NCI-H446 treated with DMSO at 0.1 percent for 48 hours (cell line): Measurements from ENCODE around the gene CHI3L1.

Experiments used
- DNase-seq: peaks from one replicate; lab custom pipeline; 2025; lab: John Stamatoyannopoulos, UW

CHI3L1 gene

DNA sequence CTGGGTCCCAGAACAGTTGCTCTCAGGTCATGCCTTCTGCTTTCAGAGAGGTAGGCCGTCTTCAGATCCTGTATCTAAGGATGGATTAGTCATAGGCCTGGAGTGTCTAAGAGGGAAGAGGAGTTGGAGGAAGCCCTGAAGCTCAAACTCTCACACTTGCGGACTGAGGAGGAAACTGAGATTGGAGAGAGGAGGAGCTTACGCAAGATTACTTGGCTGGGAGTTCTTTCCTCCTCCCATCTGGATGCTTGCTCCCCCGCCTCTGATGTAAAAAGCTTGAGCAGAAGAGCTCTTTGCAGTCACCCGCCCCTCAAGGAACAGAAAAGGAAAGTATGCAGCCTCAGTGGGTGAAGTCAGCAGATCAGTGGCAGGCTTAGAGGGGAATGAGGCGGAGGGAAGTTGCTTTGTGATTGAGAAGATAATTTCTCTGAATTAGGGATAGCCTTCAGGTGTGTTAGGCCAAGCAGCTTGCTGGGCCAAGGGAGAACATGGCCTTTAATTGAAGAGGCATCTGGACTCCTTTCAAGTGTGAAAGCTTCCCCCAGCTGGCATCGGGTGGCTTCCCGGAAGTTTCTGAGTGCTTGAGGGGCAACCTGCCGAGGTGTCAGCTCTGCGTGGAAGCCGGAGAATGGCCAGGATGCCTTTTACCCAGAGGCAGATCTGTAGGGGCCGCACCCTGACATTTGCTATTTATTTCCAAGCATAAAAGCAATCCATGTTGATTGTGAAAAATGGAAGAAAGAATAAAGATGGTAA, 52.4 kb downstream of the CHI3L1 start:
- no peak for DNase-seq

DNA sequence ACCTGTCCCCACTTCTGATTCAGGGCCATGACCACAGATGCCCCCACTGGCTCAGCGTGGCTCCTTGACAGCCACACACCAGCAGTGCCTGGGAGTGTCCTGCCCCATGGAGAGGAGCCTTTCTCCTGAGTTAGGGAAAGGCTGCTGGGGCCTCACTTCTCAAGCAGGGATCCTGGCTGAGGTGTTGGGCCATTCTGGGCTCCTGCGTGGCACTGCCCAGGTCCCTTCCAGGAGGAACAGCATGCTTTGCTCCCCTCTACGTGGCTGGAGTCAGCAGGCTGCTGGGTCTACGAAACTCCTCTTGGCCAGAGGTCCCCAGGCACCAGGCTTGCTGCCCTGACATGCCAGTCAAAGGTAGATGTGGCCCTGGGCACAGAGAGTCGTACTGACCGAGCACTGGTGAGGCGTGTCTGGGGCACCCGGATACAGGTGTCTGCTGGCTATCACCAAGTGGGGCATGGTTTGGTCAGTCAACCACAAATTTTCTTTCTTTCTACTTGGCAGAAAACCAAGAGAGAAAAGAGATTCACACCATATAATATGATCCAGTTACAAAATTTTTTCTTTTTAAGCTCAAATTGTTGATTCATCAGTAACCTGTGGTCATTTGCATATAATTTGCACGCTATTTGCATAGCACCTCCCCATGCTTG, 54.8 kb downstream of the CHI3L1 start:
- no peak for DNase-seq

DNA sequence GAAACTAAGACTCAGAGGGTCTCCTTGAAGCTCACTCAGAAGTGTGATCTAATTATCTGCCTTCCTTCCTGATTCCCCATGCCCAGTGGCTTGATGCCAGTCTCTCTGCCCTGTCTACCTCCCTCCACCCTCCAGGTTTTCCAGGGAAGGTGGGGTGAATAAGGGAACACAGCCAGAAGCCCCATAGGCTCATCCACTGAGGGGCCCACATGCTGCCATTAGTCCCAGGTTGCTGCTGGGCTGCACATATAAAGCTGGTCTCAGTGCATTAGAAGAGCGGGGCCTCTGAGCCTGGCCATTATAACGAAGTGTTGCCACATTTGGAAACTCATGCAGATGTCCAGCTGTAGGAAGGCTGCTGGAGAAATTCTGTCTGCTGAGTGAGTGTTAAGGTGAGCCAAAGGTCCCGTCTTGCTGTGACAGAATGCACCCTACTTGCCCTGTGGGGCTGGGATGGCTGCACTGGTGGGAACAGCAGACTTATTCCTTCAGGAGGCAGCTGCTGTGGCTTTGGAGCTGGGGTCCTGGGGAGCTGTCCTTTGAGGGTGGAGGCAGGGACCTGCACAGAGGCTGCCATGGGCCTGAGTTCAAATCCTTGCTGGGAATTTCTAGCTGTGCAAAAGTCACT, 56.0 kb downstream of the CHI3L1 start:
- no peak for DNase-seq

DNA sequence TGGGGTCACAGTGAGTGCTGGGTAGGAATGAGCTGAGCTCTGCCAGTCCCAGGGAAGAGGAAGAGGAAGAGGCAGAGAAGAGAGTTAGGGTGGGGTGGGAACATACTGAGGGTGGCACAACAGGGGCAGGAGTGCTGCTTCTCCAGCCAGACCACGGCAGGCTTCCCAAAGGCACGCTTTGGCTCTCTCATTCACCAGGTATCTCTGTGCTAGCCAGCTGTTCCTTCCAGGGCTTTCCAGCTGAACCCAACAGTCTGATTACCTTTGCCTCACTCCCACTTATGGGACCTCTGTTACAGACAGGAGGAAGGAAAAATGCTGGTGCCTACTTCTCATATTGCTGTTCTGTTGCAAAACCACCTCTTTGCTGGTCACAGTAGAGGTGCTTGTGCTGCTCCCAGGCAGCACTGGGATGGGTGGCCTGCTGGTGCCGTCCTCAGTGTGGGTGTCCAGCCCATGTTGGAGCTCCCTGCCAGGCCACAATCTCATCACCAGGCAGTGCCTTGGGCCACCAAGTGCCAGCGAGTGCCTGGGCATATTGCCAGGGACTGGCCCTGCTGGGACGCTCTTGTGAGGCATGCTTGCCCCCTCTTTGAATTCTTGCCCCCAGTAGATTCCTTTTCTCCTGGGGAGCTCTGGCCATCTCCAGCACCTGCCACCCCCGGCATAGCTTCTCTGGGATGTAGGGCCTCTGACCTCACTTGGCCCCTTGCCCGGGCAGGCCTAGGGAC, 56.8 kb downstream of the CHI3L1 start:
- DNase-seq = no peak
